Lower leg skin (tissue), 4 donors: ENCODE measurements around the gene KIF1A. TPM values are rescaled to one million over a fixed set of nuclear protein-coding genes. Genes with fewer than 3 reads are reported as not detected.
"Not testable (repeated sequence)": the region's sequence is repeated elsewhere in the genome, so short reads cannot be mapped to it uniquely, and the experiment has no call there.

Experiments
- DNase-seq, 2 donors: peaks; one replicate each; pipeline ENCODE4 v3.0.0-alpha.2; 2019; ENCODE audit warnings: low spot score in 2 of 2
- H3K4me3 ChIP-seq: fragments of 200-600 bp; sonication (generic); 2 replicates; pipeline ENCODE4 v1.5.1; 2017; ENCODE audit warnings: mild to moderate bottlenecking, low read depth; ENCODE audit not compliant: poor library complexity, severe bottlenecking
- CTCF ChIP-seq, 3 donors: fragments of 450-650 bp; IDR thresholded peaks; one replicate each; pipeline ENCODE4 v1.5.1; 2016; ENCODE audit warnings: antibody characterized with exemption in 3 of 3, mild to moderate bottlenecking in 3 of 3, moderate library complexity in 2 of 3
- POLR2A ChIP-seq, 2 donors: fragments of 450-650 bp; IDR thresholded peaks; one replicate each; pipeline ENCODE4 v1.6.1; 2016 to 2017; ENCODE audit warnings: antibody characterized with exemption in 2 of 2, mild to moderate bottlenecking in 1 of 2, moderate library complexity in 1 of 2
- WGBS, 2 donors: methylation state at CpG; one replicate each; pipeline ENCODE4 v1.1.5; 2018; 5-methylcytosine and 5-hydroxymethylcytosine counted together
- intact Hi-C: fragments of 100-400 bp; cut with DNase I; formaldehyde crosslinking; loops from one replicate; pipeline ENCODE4 v1.15.0; 2023; ENCODE audit warnings: low total_unique reads
- total RNA-seq, 4 donors: library from RNA; depleted of rRNA; stranded (reverse); fragments of >200 nt; gene quantifications; one replicate each; pipeline ENCODE4 v1.1.0, GENCODE V29; 2016

The KIF1A gene
- total RNA-seq, 4 donors from 2014 or later, result 0.76 to 4.3 (median 3.0) TPM

DNA sequence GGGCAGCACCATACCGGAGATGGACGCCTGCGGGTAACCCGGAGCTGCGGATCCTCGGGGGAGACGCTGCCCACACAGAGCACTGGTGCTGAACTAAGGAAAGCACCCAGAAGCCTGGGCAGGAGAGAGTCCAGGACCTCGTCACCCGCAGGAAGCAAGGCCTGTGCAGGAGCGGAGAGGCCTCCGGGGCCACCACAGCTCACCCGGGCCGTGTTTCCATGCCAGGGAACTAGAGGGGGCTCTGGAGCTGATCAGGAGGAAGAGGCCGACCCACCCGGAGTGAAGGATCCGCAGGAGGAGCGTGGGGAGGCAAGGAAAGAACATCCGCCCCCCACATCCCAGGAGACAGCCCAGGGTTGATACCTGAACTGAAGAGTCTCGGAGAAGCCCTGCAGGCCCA lies 141.1 kb downstream of the KIF1A start:
- no CpG with 5 or more reads among the region's 19 CpGs for WGBS, 2 donors
- H3K4me3 ChIP-seq, DNase-seq, intact Hi-C loops: not testable (repeated sequence)

DNA sequence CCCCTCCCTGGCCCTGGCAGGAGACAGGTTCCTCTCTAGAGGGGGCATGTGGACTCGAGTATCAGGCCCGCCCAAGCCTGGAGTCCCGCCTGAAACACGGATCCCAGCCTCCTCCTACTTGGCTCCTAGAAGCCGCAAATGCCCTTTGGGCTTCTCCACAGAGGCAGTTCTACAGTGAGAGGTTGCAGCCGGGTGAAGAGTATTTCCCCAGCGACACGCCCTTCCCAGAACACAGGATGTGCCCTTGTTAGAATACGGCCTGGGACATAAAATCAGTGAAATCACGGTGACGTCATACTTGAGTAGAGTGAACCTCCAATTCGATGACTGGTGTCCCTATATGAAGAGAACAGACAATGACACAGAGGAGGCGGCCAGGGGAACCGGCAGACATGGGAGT lies 142.0 kb downstream of the KIF1A start:
- intact Hi-C loops, DNase-seq, H3K4me3 ChIP-seq: not testable (repeated sequence)
- 55% methylated on average over 5 of the region's 14 CpGs; no CpG with 5 or more reads in 1 of the 2 donors for WGBS, 2 donors

- intact Hi-C loops, H3K4me3 ChIP-seq, DNase-seq: not testable (repeated sequence)
- WGBS, 2 donors, result no CpG with 5 or more reads among the region's 24 CpGs
Observed at GRCh38 chr2:240675345-240675744, 144.7 kb downstream of the KIF1A start.

- intact Hi-C loops, H3K4me3 ChIP-seq: not testable (repeated sequence)
- DNase-seq, result peak in 1 of 2 donors; percentile 64
- WGBS, 2 donors, result 27 to 33% methylated on average over 7 to 10 of the region's 16 CpGs
Observed at GRCh38 chr2:240674461-240675184, 145.4 kb downstream of the KIF1A start.

GRCh38 chr2:240672701-240673190 lies 147.3 kb downstream of the KIF1A start:
- WGBS, 2 donors, result 4 to 5% methylated on average over 4 to 23 of the region's 55 CpGs
- intact Hi-C loops, result no loop called here
- no peak overlapping the region for H3K4me3 ChIP-seq
- DNase-seq, result peak in 1 of 2 donors; percentile 79
- no peak for TF ChIP-seq CTCF (IDR thresholded peaks at IDR 0.05)
- TF ChIP-seq POLR2A (IDR thresholded peaks at IDR 0.05), result no peak

DNA sequence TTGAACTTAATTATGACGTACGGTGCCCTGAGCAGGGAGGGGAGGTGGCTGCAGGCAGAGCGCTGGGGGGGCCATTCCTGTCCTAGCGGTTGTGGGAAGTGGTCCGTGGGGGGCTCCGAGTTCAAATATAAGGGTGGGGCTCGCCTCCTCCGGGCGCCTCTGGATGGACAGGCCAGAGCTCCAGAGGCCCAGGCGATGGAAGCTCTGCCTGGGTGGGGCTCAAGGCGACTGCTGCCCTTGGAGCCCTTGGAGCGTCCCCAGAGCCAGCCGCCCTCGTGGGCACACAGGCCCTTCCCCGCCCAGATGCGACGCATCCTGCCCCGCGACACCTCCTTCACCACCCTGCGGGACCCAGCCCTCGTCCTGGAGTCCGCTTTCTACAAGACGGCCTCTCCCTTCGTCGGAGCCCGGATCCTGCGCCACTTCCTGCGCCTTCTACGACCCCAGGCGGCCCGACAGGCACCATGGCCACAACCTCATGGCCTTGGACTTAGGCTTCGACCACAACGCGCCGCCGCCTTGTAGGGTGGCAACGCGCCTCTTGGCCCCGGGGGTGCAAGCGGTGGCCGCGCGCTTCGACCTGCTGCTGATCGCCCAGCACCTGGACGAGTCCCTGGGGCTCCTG lies 147.8 kb downstream of the KIF1A start:
- H3K4me3 ChIP-seq, result no peak overlapping the region
- peak in 1 of 2 donors; percentile 72 for DNase-seq
- WGBS, 2 donors, result 32 to 73% methylated on average over 22 to 45 of the region's 46 CpGs
- no peak for TF ChIP-seq POLR2A (IDR thresholded peaks at IDR 0.05)
- no peak for TF ChIP-seq CTCF (IDR thresholded peaks at IDR 0.05)
- intact Hi-C loops, result no loop called here

GRCh38 chr2:240670950-240671349 lies 149.1 kb downstream of the KIF1A start:
- WGBS, 2 donors, result 68 to 71% methylated on average over 4 of the region's 4 CpGs
- H3K4me3 ChIP-seq, result no peak overlapping the region
- intact Hi-C loops, result no loop called here
- DNase-seq, result peak in 1 of 2 donors; percentile 43
- no peak for TF ChIP-seq POLR2A (IDR thresholded peaks at IDR 0.05)

- WGBS, 2 donors, result 80 to 87% methylated on average over 7 of the region's 7 CpGs
- no peak overlapping the region for H3K4me3 ChIP-seq
- DNase-seq, result peak in 1 of 2 donors; percentile 29
- TF ChIP-seq CTCF (IDR thresholded peaks at IDR 0.05) (no peak), POLR2A (IDR thresholded peaks at IDR 0.05) (no peak)
- intact Hi-C loops, result no loop called here
Observed at GRCh38 chr2:240670402-240670801, 149.6 kb downstream of the KIF1A start.
